ENCODE data around the gene CDKN1A. TPM values are rescaled to one million over a fixed set of nuclear protein-coding genes. Genes with fewer than 3 reads are reported as not detected.

Gene CDKN1A
- total and polyA plus RNA-seq, 9 donors: 82.1 to 305 (median 134) TPM

- intact Hi-C loops (cut with DNase I): loop anchor here in 1 of 4 donors (5.0 kb wide), 1 partner anchor 33 kb away; the partner anchor contains the start of gene CDKN1A
- peak overlapping the region in 1 of 2 donors; percentile 66 for H3K27ac ChIP-seq
- H3K27me3 ChIP-seq: no peaks in the 10 kb centered on the region
- no peak for DNase-seq
- no peaks in the 10 kb centered on the region for H3K36me3 ChIP-seq
- WGBS, 3 donors: 85 to 90% (median 87%) methylated on average over 4 of the region's 4 CpGs
- H3K9me3 ChIP-seq: no peaks in the 10 kb centered on the region
- TF ChIP-seq POLR2A (IDR thresholded peaks at IDR 0.05): no peak
- TF ChIP-seq EP300 (IDR thresholded peaks at IDR 0.05): no peak
- no peak for TF ChIP-seq CTCF (IDR thresholded peaks at IDR 0.05)
- peaks cover 11% of the 10 kb centered on the region for H3K4me1 ChIP-seq (ENCODE audit: insufficient read depth)
- no peak overlapping the region for H3K4me3 ChIP-seq
Observed at GRCh38 chr6:36643977-36644376, 34.5 kb upstream of the CDKN1A start.

GRCh38 chr6:36649086-36649485 is 29.4 kb upstream of the CDKN1A start:
- H3K36me3 ChIP-seq: no peaks in the 10 kb centered on the region
- no peak overlapping the region for H3K4me3 ChIP-seq
- H3K4me1 ChIP-seq (ENCODE audit: insufficient read depth): peaks cover 3% of the 10 kb centered on the region
- WGBS, 3 donors: 82 to 88% (median 86%) methylated on average over 3 of the region's 3 CpGs
- no peaks in the 10 kb centered on the region for H3K27me3 ChIP-seq
- DNase-seq: no peak
- intact Hi-C loops (cut with DNase I): no loop called here
- no peaks in the 10 kb centered on the region for H3K9me3 ChIP-seq
- TF ChIP-seq POLR2A (IDR thresholded peaks at IDR 0.05) (no peak), CTCF (IDR thresholded peaks at IDR 0.05) (no peak), EP300 (IDR thresholded peaks at IDR 0.05) (no peak)
- H3K27ac ChIP-seq: no peak overlapping the region

GRCh38 chr6:36649701-36650484 is 28.6 kb upstream of the CDKN1A start:
- Histone ChIP-seq H3K36me3 (no peaks in the 10 kb centered on the region), H3K4me3 (no peak overlapping the region), H3K27me3 (no peaks in the 10 kb centered on the region), H3K4me1 (ENCODE audit: insufficient read depth) (no peaks in the 10 kb centered on the region), H3K27ac (no peak overlapping the region), H3K9me3 (no peaks in the 10 kb centered on the region)
- TF ChIP-seq CTCF (IDR thresholded peaks at IDR 0.05): no peak
- no peak for TF ChIP-seq EP300 (IDR thresholded peaks at IDR 0.05)
- TF ChIP-seq POLR2A (IDR thresholded peaks at IDR 0.05): no peak
- no peak for DNase-seq
- WGBS, 3 donors: 68 to 83% (median 83%) methylated on average over 13 of the region's 13 CpGs
- intact Hi-C loops (cut with DNase I): no loop called here

GRCh38 chr6:36650848-36651478 is 27.6 kb upstream of the CDKN1A start:
- H3K4me3 ChIP-seq: no peak overlapping the region
- no peaks in the 10 kb centered on the region for H3K36me3 ChIP-seq
- H3K4me1 ChIP-seq (ENCODE audit: insufficient read depth): no peaks in the 10 kb centered on the region
- H3K9me3 ChIP-seq: no peaks in the 10 kb centered on the region
- WGBS, 3 donors: 22 to 28% (median 25%) methylated on average over 2 of the region's 2 CpGs
- intact Hi-C loops (cut with DNase I): no loop called here
- TF ChIP-seq EP300 (IDR thresholded peaks at IDR 0.05) (no peak), CTCF (IDR thresholded peaks at IDR 0.05) (no peak), POLR2A (IDR thresholded peaks at IDR 0.05) (no peak)
- H3K27ac ChIP-seq: no peak overlapping the region
- no peak for DNase-seq
- H3K27me3 ChIP-seq: no peaks in the 10 kb centered on the region

All from ovary (tissue), 9 donors.